CD4-positive, alpha-beta T cell treated with Interferon gamma for 1 hour (primary cell): ENCODE results near the gene BCL2L11.
A peak's percentile ranks its signal among the peaks of the same experiment; 100 is the strongest.
"Not testable (repeated sequence)": the region's sequence is repeated elsewhere in the genome, so short reads cannot be mapped to it uniquely, and the experiment has no call there.

Experiments
- DNase-seq: peaks from one replicate; pipeline ENCODE4 v3.0.0-alpha.2; 2020

Gene BCL2L11

GRCh38 chr2:111120253-111121027, at the start of gene BCL2L11:
TSS of gene BCL2L11 (plus strand) at chr2:111120914. CDS start at chr2:111123746, 2,832 bp downstream.
- peak; percentile 93 for DNase-seq

- DNase-seq: peak; percentile 4
Measured at GRCh38 chr2:111071600-111072171, 49.0 kb upstream of the BCL2L11 start.

- DNase-seq: no peak
Measured at GRCh38 chr2:111072220-111072871, 48.4 kb upstream of the BCL2L11 start.

GRCh38 chr2:111082659-111083058, 38.1 kb upstream of the BCL2L11 start:
- DNase-seq: not testable (repeated sequence)

- no peak for DNase-seq
Measured at GRCh38 chr2:111091811-111092211, 28.9 kb upstream of the BCL2L11 start.

GRCh38 chr2:111094691-111095090, 26.0 kb upstream of the BCL2L11 start:
- DNase-seq: no peak

GRCh38 chr2:111095434-111095833, 25.3 kb upstream of the BCL2L11 start:
- DNase-seq: no peak

GRCh38 chr2:111099402-111099801, 21.3 kb upstream of the BCL2L11 start:
- DNase-seq: no peak

- DNase-seq: no peak
Measured at GRCh38 chr2:111100087-111100764, 20.5 kb upstream of the BCL2L11 start.

GRCh38 chr2:111100765-111101162, 19.9 kb upstream of the BCL2L11 start:
- no peak for DNase-seq

- no peak for DNase-seq
Measured at GRCh38 chr2:111101592-111101991, 19.1 kb upstream of the BCL2L11 start.

- no peak for DNase-seq
Measured at GRCh38 chr2:111102216-111102615, 18.5 kb upstream of the BCL2L11 start.

- no peak for DNase-seq
Measured at GRCh38 chr2:111105926-111106325, 14.8 kb upstream of the BCL2L11 start.

- DNase-seq: no peak
Measured at GRCh38 chr2:111106706-111107105, 14.0 kb upstream of the BCL2L11 start.

- no peak for DNase-seq
Measured at GRCh38 chr2:111108745-111109271, 11.9 kb upstream of the BCL2L11 start.

- DNase-seq: no peak
Measured at GRCh38 chr2:111111101-111111755, 9.5 kb upstream of the BCL2L11 start.

- no peak for DNase-seq
Measured at GRCh38 chr2:111113838-111114237, 6.9 kb upstream of the BCL2L11 start.

- no peak for DNase-seq
Measured at GRCh38 chr2:111116011-111116746, 4.5 kb upstream of the BCL2L11 start.

GRCh38 chr2:111116843-111117597, 3.7 kb upstream of the BCL2L11 start:
- peak; percentile 74 for DNase-seq

GRCh38 chr2:111117598-111118480, 2.9 kb upstream of the BCL2L11 start:
- peak; percentile 15 for DNase-seq
